ENCODE measurements around the gene CHIT1.
"Not testable (repeated sequence)": the region's sequence is repeated elsewhere in the genome, so short reads cannot be mapped to it uniquely, and the experiment has no call there.

The CHIT1 gene

DNA sequence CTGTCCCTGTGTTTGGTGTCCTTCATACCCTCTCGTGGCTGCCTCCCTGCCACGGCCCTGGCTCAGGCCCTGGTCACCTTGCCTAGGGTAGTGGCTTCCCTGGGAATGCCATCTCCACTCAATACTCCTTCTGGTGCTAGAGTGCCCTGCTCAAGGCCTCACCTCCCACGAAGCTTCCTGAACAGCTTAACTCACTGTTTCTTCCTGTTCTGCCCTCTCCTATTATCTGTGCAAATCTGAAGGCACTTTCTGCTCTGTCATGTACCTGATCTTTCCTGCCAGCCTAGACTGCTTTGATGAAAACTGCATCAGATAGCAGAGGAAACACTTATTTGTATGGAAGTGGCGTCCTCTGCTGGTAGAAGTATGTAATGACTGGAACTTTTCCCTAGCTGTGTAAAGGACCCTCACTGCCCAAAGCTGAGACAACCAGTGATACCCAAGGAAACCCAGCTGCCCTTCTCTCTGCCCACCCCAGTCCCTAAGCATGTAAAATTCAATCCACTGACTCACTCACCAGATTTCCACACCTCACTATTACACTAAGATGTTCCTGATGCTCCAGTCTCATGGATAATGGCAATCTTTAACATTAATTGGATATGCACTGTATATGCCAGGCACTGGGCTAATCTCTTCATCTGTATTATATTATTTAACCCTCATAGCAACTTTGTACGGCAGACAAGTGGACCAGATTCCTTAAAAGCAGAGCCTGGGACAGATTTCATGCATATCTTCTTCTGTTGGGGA is 39.6 kb upstream of the CHIT1 start:
- TF ChIP-seq FOXP2 (optimal IDR thresholded peaks at IDR 0.05; ENCODE audit: control extremely low read depth, extremely low read length, insufficient read depth), result no peak
- no peak for TF ChIP-seq EZH2 (IDR thresholded peaks at IDR 0.05)
- no peak for TF ChIP-seq POLR2AphosphoS5 (IDR thresholded peaks at IDR 0.05; ENCODE audit: borderline replicate concordance, low read depth, low read length)
- Histone ChIP-seq H3K9ac (ENCODE audit: insufficient read length) (no peak overlapping the region), H3K27ac (peak overlapping the region; percentile 65; the same call in 1 of the 2 replicates), H3K36me3 (ENCODE audit: insufficient read depth, low read length) (no peaks in the 10 kb centered on the region), H3K9me3 (ENCODE audit: low read depth, low read length) (no peaks in the 10 kb centered on the region), H3K4me3 (no peak overlapping the region)
- peak; percentile 47 for DNase-seq (ENCODE audit: low read depth, low spot score)

DNA sequence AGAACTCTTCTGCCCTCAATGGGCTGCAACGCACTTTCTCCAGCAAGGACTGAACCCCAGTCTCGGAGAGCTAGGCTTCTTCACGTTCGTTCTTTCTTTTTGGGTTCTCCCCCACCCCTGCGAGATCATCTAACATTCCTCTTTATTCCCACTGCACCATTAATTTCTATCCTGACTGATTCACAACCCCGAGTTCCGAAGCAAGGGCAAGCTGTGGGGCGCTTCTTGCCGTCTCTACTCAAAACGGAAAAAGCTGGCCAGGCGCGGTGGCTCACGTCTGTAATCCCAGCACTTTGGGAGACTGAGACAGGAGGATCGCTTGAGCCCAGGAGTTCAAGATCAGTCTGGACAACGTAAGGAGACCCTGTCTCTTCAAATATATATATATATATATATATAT is 38.4 kb upstream of the CHIT1 start:
- no peak for DNase-seq (ENCODE audit: low read depth, low spot score)
- peak overlapping the region; percentile 9 for H3K9ac ChIP-seq (ENCODE audit: insufficient read length)
- H3K36me3 ChIP-seq (ENCODE audit: insufficient read depth, low read length), result no peaks in the 10 kb centered on the region
- no peaks in the 10 kb centered on the region for H3K9me3 ChIP-seq (ENCODE audit: low read depth, low read length)
- H3K4me3 ChIP-seq, result peak overlapping the region; percentile 93
- peak overlapping the region; percentile 38; the same call in 1 of the 2 replicates for H3K27ac ChIP-seq
- TF ChIP-seq POLR2AphosphoS5 (IDR thresholded peaks at IDR 0.05; ENCODE audit: borderline replicate concordance, low read depth, low read length) (no peak), EZH2 (IDR thresholded peaks at IDR 0.05) (no peak), FOXP2 (optimal IDR thresholded peaks at IDR 0.05; ENCODE audit: control extremely low read depth, extremely low read length, insufficient read depth) (no peak)

DNA sequence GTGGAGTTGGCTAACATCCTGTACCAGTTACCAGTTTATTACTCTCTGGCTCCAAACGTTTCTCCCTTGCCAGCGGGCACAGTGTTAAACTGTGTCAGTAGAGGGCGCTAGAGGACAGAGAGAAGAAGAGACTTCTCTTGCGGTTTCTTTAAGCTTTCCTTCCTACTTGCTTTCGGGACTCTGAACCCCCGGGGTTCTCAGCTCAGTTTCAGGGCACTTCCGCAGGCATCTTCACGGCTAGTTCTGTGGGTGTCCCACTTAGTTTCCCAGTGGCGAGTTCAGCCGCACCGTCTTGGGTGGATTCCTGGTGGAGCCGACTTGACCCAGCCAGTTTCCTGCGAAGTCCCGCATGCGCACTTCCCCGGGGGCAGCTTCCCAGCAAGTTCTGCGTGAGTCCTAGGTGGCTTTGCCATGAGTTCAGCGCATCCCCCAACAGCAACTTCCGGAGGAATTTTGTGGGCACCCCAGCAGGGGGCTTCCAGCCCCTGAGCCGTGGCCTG is 37.9 kb upstream of the CHIT1 start:
- H3K9ac ChIP-seq (ENCODE audit: insufficient read length), result peak overlapping the region; percentile 70
- no peaks in the 10 kb centered on the region for H3K9me3 ChIP-seq (ENCODE audit: low read depth, low read length)
- peak; percentile 78 for DNase-seq (ENCODE audit: low read depth, low spot score)
- H3K4me3 ChIP-seq, result peak overlapping the region; percentile 93
- H3K36me3 ChIP-seq (ENCODE audit: insufficient read depth, low read length), result no peaks in the 10 kb centered on the region
- TF ChIP-seq POLR2AphosphoS5 (IDR thresholded peaks at IDR 0.05; ENCODE audit: borderline replicate concordance, low read depth, low read length) (peak; percentile 58), EZH2 (IDR thresholded peaks at IDR 0.05) (no peak)
- peak overlapping the region; percentile 38; the same call in 1 of the 2 replicates for H3K27ac ChIP-seq

DNA sequence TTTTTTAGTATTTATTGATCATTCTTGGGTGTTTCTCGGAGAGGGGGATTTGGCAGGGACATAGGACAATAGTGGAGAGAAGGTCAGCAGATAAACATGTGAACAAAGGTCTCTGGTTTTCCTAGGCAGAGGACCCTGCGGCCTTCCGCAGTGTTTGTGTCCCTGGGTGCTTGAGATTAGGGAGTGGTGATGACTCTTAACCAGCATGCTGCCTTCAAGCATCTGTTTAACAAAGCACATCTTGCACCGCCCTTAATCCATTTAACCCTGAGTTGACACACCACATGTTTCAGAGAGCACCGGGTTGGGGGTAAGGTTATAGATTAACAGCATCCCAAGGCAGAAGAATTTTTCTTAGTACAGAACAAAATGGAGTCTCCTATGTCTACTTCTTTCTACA is 36.7 kb upstream of the CHIT1 start:
- not testable (repeated sequence) for H3K9ac ChIP-seq (ENCODE audit: insufficient read length); H3K4me3 ChIP-seq; H3K36me3 ChIP-seq (ENCODE audit: insufficient read depth, low read length); H3K27ac ChIP-seq; H3K9me3 ChIP-seq (ENCODE audit: low read depth, low read length); DNase-seq (ENCODE audit: low read depth, low spot score)

GRCh38 chr1:203265541-203265940 is 36.1 kb upstream of the CHIT1 start:
- DNase-seq (ENCODE audit: low read depth, low spot score), result no peak
- Histone ChIP-seq H3K27ac (no peak overlapping the region), H3K36me3 (ENCODE audit: insufficient read depth, low read length) (no peaks in the 10 kb centered on the region), H3K9ac (ENCODE audit: insufficient read length) (no peak overlapping the region), H3K4me3 (no peak overlapping the region), H3K9me3 (ENCODE audit: low read depth, low read length) (no peaks in the 10 kb centered on the region)
- TF ChIP-seq FOXP2 (optimal IDR thresholded peaks at IDR 0.05; ENCODE audit: control extremely low read depth, extremely low read length, insufficient read depth) (no peak), POLR2AphosphoS5 (IDR thresholded peaks at IDR 0.05; ENCODE audit: borderline replicate concordance, low read depth, low read length) (no peak), EZH2 (IDR thresholded peaks at IDR 0.05) (no peak)

DNA sequence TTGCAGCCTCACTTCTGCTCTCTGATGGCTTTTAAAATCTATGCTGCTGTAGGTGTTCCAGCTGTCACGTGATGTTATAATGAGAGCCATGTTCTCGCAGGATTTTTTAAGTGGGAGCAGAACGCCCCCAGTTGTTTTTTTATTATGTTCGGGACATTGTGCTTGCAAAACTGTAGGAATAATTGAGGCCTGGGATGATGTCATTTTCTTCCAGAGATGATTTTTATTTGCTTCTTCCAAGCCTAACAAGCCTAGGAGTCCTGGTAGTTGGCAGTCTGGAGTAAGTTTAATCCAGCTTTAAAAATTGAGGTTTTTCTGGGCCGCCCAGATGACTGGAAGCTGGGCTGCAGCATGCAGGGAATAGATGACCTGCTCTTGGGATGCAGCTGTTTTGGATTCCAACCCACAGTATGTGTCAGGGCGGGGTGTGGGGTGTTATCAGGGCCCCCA is 34.6 kb upstream of the CHIT1 start:
- H3K4me3 ChIP-seq, result no peak overlapping the region
- DNase-seq (ENCODE audit: low read depth, low spot score), result no peak
- TF ChIP-seq POLR2AphosphoS5 (IDR thresholded peaks at IDR 0.05; ENCODE audit: borderline replicate concordance, low read depth, low read length) (no peak), FOXP2 (optimal IDR thresholded peaks at IDR 0.05; ENCODE audit: control extremely low read depth, extremely low read length, insufficient read depth) (no peak), EZH2 (IDR thresholded peaks at IDR 0.05) (no peak)

DNA sequence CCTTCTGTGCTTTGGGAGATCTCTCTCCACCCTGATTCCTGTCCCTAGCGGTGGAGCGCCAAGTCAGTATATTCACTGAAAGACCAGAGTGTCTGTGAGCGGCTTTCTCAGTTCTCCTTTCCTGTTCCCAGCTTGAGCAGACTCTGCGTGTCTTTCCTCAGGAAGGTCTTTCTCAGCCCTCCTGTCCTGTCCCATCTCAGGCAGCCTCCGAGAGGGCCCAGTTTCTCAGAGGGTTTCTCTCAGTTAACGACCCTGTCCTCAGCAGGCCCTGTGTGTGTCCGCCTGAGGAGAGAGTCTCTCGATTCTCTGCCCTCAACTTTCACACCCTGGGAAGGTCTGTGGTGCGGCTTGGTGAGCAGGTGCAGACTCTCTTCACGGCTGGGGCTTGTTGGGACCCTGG is 34.0 kb upstream of the CHIT1 start:
- no peak for DNase-seq (ENCODE audit: low read depth, low spot score)
- Histone ChIP-seq H3K4me3 (no peak overlapping the region), H3K36me3 (ENCODE audit: insufficient read depth, low read length) (no peaks in the 10 kb centered on the region), H3K9ac (ENCODE audit: insufficient read length) (no peak overlapping the region), H3K9me3 (ENCODE audit: low read depth, low read length) (no peaks in the 10 kb centered on the region), H3K27ac (no peak overlapping the region)
- TF ChIP-seq EZH2 (IDR thresholded peaks at IDR 0.05) (no peak), FOXP2 (optimal IDR thresholded peaks at IDR 0.05; ENCODE audit: control extremely low read depth, extremely low read length, insufficient read depth) (no peak), POLR2AphosphoS5 (IDR thresholded peaks at IDR 0.05; ENCODE audit: borderline replicate concordance, low read depth, low read length) (no peak)

More for the DNA sequence above, 34.6 kb upstream of the CHIT1 start:
- no peak overlapping the region for H3K9ac ChIP-seq (ENCODE audit: insufficient read length)
- no peak overlapping the region for H3K27ac ChIP-seq
- no peaks in the 10 kb centered on the region for H3K9me3 ChIP-seq (ENCODE audit: low read depth, low read length)
- no peaks in the 10 kb centered on the region for H3K36me3 ChIP-seq (ENCODE audit: insufficient read depth, low read length)

- H3K27ac ChIP-seq; DNase-seq (ENCODE audit: low read depth, low spot score); H3K9me3 ChIP-seq (ENCODE audit: low read depth, low read length); H3K9ac ChIP-seq (ENCODE audit: insufficient read length); H3K36me3 ChIP-seq (ENCODE audit: insufficient read depth, low read length); H3K4me3 ChIP-seq: not testable (repeated sequence)
These were observed 27.2 kb upstream of the CHIT1 start for GRCh38 chr1:203256636-203257035.

- not testable (repeated sequence) for H3K36me3 ChIP-seq (ENCODE audit: insufficient read depth, low read length); DNase-seq (ENCODE audit: low read depth, low spot score)
These were observed 25.3 kb upstream of the CHIT1 start for GRCh38 chr1:203254782-203255181.

More at GRCh38 chr1:203254782-203255181, 25.3 kb upstream of the CHIT1 start:
- not testable (repeated sequence) for H3K9ac ChIP-seq (ENCODE audit: insufficient read length); H3K27ac ChIP-seq; H3K4me3 ChIP-seq; H3K9me3 ChIP-seq (ENCODE audit: low read depth, low read length)
